Astrocyte (in vitro differentiated cells and primary cell): Measurements from ENCODE around the gene AAMDC.

Experiments used
- CTCF ChIP-seq: IDR thresholded peaks from 2 replicates; pipeline ENCODE4 v1.5.1; 2011; ENCODE audit warnings: low read depth, mild to moderate bottlenecking, inconsistent platforms, low read length, moderate library complexity; ENCODE audit not compliant: insufficient read depth
- EZH2 ChIP-seq: IDR thresholded peaks from 2 replicates; pipeline ENCODE4 v1.6.1; 2012; ENCODE audit warnings: mild to moderate bottlenecking, low read length, inconsistent platforms; ENCODE audit not compliant: insufficient read depth

- TF ChIP-seq CTCF = no peak
- no peak for TF ChIP-seq EZH2
These were observed 30.6 kb downstream of the AAMDC start for GRCh38 chr11:77851503-77851902.
